GM19467 (cell line): ENCODE measurements around the gene HES7.
"Not testable (repeated sequence)": the region's sequence is repeated elsewhere in the genome, so short reads cannot be mapped to it uniquely, and the experiment has no call there.

ENCODE experiments used
- ATAC-seq: cut with Tn5 transposase; IDR thresholded peaks from one replicate; pipeline ENCODE4 v1.9.1; 2021; ENCODE audit warnings: mild to moderate bottlenecking, moderate library complexity; ENCODE audit not compliant: unreplicated experiment

Gene HES7

DNA sequence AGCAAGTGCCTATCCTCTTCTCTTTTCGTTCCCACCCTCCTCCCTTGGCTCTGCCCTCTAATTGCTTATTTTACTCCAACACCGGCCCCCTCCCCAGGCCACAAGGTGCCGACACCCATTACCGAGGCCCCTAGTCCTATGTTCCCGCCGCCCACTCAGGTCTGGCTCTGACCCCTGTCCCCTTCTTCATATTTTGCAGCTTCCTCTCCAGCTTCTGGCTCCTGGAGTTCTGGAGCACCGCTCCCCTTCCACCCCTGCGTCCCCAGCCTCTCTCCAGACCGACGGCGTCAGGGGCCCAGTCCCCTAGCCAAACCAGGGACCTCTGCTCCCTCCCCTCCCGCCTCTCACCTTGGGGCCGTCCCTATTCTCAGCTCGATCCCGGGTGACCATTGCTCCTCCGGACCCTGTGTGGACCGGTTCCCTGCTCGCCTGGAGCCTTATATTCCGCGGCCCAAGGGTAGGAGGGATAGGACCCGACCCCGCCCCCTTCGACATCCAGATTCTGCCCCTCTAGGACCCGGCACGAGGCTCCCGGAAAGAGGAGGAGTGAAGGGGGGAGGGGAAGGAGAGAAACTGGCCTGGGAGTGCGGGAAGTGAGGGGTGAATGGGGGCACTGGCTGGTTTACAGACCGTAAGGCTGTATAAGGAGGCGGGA lies at the start of gene HES7:
Gene HES7 (minus strand): TSS at position 412 of the 655 bp plus-strand sequence. CDS start 22 bp downstream, at position 390.
- ATAC-seq, result no peak

DNA sequence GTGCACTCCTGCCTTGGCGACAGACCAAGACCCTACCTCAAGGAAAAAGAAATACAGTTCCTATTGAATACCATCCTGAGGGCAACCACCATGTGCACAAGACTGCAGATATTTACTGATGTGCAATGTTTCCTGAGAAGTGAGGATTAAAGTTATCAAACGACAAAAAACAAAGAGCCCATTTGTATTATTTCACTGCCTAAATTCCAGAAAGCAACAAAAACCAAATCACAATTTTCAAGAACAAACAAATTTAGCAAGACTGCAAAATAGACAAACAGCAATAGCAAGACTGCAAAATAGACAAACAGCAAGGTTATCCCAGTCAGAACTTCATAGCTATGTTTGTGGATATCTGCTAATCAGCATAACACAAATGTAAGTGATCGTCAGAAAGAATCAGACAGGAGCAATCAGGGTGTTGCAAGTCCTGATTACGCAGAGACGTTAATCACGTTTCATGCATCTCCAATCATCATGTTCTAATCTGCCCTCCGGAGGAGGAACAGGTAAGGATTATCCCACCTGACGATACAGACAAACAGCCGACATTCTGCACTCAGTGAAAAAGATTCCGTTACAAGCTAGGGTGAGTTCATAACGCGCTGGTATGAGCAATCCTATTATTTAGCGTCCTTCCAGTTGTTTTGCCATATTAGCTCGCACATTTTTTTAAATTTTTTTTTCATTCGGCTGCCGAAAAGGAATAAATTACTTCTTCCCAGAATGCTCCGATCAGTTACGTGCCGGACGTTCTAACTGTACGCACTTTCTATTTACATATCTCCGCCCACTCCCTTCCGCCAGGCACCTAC lies 49.4 kb upstream of the HES7 start:
- ATAC-seq, result peak; percentile 64

DNA sequence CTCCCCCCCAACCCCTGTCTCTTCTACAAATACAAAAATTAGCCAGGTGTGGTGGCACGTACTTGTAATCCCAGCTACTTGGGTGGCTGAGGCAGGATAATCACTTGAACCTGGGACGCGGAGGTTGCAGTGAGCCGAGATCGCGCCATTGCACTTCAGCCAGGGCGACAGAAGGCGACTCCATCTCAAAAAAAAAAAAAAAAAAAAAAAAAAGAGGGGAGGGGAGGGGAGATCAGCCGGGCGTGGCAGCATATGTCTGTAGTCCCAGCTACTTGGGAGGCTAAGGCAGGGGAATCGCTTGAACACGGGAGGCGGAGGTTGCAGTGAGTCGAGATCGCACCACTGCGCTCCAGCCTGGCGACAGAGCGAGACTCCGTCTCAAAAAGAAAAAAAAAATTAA lies 46.3 kb upstream of the HES7 start:
- not testable (repeated sequence) for ATAC-seq

DNA sequence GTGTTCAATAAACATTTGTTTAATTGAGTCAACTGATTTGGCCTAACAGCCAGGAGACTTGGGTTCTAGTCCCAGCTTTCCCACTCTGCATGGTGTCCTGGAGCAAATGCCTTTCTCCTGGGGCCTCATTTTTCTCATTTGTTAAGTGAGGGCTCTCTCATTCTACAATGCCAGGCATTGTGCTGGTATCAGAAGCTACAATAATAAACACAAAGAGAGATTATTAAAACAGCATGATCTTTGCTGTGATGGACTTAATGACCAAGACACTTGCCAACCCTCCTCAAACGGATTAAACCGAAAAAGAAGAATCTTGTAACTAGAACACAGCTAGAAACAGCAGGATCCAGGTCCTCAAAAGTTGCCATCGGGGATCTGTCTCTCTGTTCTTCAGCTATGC lies 43.6 kb upstream of the HES7 start:
- ATAC-seq, result no peak

DNA sequence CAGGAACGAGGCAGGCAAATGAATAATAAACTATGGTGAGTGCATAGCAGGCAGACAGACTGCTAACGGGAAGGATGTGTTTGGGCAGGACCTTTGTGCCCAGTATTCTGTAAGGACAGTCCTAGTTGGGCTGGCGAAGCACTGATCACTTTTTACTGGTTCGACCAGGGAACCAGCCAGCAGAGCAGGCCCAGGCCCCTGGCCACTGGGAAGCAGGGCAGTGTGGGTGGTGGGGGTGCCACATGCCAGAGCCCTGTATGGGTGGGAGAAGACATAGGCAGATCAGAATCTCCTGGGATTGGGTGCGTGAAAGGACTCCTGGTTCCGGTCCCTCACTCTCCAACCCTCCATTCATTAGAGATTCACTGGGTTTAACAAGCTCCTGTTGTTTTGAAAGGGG lies 42.8 kb upstream of the HES7 start:
- no peak for ATAC-seq

DNA sequence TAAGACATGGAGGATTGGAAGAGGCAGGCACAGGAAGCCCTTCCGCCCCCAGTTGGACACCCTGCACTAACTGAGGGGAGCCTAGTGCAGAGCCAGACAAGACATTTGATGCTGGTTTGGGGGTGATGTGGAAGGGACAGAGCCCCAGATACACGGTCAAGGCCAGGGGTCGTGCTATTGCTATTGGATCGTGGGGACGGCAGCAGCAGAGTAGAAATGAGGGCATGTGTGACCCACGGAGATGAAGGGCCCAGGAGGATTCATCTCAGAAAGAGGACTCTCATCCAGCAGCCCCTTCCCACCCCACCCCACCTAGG lies 40.9 kb upstream of the HES7 start:
- no peak for ATAC-seq

DNA sequence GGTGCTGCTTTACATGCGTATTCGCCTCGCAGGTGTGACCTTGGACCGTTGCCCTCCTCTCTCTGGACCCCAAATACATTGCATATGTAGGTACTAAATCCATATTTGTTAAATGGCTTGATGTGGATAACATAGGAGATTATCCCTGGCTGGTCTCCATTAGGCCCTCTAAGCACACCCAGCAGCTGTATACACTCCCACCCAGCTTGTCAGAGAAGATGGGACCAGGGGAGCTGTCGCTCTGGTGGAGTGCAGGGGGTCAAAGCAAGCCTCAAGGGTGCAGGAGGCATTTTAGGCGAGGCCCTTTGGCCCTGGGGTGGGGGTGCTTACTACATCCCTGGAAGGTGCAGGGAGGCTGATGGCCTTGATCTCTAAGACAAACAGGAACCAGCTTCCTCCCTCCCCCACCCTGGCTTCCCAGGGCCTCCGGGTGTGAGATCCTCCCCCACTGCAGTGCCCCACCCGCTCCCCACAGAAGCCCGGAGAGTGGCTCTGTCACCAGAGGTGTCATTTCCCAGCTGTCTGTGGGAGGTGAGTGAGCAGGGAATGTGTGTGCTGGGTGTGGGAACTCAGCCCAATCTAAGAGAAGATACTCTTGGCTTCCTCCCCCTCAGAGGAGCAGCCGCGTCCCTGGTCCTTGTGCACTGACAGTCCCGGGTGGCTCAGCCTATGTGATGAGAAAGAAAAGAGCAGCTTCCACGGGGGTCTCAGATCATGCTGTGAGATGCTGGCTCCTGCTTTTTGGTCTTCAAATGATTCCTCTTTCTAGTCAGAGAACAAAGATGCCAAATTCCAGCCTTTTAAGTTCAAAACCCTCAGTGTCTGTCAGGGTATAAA lies 40.3 kb upstream of the HES7 start:
- ATAC-seq, result no peak

DNA sequence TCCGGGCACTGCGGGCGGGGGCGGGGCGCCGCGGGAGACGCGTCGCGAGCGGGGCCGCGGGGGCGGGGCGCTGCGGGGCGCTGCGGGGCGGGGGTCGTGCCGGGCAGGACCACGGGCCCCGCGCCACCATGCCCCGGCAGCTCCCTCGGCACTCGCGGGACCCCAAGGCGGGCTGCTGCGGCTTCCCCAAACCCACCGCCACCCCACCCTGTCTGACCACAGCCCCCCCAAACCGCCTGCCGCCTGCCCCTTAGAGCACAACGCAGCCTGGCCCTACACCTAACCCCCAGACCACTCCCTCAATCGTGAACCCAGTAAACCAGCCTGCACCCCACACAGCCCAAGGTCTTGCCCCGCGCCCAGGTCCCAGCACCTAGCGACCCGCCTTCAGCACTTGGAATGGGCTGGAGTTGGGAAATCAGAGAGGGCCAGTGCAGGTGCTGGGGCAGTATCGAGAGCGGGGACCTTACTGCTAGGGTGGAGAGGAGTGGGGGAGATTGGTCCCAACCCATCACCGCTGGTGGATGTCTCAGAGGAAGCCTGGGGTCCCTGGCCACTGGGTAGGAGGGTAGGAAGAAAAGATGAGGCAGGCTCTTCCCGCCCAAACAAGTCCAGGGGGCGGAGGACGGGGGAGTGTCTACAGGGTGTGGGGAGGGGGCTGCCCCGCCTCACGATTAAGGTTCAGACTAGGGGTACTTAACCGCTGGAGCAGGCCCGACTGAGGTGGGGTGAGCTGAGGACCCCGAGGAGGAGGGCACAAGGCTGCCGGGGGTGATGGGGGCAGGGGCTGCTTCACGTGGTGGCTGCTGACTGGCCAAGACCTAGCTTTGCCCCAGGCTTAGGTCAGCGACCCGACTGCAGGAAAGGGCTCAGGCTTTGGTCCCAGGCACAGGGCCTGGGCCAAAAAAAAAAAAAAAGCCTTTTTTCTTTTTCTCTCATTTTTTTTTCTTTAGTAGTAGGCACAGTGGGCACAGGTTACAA lies 39.4 kb upstream of the HES7 start:
- no peak for ATAC-seq

DNA sequence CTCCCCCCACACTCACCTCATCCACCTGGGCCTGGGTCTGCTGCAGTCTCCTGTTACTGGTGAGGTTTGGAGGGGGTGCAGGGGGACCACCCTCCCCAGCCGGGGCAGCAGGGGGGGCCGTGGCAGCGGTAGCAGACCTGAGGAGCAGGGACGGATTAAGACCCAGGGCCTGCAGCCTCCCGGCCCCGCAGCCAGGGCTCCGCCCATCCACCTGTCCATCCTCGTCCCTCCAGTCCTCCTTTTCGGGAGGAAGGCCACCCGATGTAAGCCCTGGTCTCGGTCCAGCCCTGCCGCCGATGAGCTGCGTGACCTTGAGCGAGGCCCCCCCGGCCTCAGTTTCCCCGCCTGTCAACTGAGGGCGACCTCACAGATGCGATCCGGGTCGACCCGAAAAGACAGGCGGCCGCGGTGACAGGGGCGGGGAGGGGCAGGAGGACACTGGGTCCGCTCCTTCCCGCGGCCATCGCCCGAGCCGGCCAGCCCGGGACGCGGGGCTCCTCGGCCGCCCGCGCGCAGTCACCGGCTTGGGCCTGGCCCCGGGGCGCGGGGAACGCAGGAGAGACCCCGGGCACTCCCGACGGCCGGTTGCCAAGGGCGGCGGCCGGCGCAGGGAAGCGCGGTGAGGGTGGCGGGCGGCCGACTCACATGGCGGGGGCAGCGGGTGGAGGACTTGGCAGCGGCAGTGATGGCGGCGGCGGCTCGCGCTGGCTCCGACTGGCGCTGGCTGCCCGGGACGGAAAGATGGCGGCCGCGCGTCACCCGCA lies 38.5 kb upstream of the HES7 start, which contains the start of gene VAMP2:
Gene VAMP2 (minus strand): TSS at position 716 of the 764 bp plus-strand sequence. CDS start 69 bp downstream, at position 647.
- ATAC-seq, result no peak

DNA sequence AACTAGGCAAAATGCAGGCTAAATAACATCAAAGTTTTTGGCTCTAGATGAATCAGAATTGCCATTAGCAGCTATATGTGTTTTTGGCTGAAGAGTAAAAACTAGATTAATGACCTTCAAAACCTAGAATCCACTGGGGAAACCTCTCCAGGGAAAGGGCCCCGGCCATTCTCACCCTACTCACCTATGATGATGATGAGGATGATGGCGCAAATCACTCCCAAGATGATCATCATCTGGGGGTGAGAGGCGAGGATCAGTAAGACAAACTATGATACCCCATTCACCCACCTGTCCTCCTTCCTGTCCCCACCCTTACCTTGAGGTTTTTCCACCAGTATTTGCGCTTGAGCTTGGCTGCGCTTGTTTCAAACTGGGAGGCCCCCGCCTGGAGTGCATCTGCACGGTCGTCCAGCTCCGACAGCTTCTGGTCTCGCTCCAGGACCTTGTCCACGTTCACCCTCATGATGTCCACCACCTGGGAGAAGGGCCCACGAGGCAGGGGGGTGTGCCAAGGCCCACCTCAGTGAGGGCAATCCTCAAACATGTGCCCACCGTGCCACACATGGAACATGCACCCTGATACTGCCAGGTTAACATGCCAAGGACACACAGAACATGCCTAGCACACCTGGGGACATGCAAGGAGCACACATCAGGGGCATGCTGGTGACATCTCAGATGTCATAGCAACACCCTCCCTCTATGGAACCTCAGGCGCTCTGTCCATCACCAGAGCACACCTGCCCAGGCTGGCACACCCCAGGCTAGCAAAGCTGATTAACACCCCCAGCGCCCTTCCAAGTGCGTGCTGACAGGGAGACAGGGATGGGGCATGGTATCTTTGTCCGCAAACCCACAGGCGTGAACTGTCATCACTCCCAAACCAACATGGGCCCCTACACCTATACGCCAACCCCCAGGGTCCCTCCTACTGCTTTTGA lies 37.7 kb upstream of the HES7 start:
- no peak for ATAC-seq

DNA sequence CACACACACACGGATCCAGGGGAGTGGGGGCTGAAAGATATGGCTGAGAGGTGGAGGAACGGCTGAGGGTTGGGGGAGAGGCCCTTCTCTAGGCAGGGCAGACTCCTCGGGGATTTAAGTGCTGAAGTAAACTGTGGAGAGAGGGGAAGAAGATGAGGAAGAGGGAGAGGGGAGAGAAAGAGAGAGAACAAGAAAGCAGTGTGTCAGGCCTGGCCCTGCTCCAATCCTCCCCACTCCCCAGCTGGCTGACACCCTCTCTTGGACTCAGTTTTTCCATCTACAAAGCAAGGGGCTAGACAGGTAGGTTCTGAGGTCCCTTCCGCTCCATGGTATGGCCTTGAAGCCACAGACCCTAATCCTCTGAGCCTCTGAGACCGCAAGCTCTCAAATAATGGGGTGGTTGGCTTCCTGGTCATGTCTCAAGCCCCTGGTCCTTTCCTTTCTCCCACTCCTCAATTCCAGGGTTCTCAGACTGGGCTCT lies 36.9 kb upstream of the HES7 start:
- ATAC-seq, result no peak

DNA sequence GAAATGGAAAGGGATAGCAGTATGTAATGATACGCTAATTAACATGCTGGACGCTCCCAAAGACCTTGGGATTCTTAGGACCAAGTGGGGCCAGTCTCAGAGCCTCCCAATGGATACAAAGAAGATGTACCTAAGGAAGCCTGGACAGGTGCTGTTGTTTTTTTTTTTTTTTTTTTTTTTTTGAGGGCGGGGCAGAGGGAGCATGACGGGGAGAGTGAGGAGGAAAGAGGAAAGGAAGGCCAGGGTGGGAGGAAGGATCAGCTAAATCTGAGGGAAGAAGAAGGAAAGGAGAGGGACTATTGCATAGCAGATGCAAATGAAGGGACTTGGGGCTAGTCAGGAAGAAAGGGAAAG lies 36.3 kb upstream of the HES7 start:
- no peak for ATAC-seq

DNA sequence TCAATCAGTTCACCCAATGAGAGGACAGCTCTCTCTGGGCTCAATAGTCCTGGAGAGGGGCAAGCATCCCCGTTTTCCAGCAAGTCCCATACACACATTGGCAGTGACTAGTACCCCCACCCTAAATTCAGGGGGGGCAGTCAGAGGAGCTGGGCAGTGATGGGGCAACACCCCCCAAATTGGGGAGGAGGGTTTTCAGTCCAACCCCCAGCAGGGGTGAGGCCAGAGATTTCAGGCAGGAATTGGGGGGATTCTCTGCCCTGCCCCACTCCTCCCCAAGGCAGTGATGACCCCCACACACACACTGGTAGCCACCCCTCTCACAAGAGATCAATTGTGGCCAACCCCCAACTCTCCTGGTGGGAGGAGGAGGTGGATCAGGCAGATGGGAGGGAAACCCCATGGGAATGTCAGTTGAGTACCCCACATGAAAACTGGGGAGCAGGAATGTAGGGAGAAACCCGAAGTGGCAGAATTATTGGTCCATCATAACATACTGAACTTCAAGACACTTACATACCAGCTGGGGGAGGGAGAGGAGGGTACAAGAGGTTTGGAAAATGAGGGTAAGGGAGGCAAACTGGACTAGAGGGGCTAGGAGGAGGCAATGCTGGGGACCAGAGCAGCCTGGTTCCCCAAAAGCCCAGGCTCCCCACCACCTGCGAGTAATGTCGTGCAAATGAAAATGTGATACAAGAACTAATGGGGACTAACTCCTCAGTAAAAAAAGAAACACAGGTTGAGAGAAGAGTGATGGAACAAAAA lies 35.7 kb upstream of the HES7 start:
- ATAC-seq, result no peak

DNA sequence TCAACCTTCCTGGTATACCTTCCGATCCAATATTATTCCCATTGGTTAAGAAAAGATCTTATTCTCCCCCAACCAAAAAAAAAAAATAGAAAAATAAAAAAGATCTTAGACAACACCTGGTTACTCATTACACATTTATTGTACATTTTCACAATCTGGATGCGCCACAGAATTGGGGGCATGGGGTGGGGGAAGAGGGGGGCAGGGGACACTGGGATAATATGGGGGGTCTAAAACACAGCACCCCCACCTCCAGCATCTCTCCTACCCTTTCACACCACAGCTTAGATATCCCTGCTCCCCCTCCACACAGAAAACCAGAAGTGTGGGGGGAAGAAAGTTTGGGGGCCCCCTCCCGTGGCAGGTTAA lies 35.1 kb upstream of the HES7 start:
- no peak for ATAC-seq

DNA sequence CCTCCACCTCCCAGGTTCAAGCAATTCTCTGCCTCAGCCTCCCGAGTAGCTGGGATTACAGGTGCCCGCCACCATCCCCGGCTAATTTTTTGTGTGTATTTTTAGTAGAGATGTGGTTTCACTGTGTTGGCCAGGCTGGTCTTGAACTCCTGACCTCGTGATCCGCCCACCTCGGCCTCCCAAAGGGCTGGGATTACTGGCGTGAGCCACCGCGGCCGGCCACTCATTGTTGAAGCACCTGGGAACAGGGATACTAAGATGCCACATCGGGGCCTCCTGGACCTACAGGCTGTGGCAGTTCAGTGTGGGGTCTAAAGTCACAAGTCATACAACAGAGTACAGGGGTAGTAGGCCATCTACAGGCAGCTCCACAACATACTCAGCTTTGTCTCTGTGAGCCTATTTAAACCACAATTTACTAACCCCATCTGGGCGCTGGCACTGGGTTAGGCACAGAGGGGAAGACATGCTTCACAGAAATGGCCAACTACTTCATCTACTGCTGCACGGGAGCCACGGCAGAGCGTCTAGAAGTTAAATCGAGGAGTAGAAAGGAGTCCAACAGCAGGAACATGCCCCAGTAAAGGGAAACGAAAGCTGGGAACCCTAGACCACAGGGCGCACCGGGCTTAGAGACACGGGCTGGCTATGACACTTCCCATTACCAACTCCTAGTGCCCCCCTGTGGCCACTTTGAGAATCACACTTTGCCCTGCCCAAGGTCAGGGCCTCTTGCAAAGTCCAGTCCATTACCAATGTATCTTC lies 34.5 kb upstream of the HES7 start:
- no peak for ATAC-seq

DNA sequence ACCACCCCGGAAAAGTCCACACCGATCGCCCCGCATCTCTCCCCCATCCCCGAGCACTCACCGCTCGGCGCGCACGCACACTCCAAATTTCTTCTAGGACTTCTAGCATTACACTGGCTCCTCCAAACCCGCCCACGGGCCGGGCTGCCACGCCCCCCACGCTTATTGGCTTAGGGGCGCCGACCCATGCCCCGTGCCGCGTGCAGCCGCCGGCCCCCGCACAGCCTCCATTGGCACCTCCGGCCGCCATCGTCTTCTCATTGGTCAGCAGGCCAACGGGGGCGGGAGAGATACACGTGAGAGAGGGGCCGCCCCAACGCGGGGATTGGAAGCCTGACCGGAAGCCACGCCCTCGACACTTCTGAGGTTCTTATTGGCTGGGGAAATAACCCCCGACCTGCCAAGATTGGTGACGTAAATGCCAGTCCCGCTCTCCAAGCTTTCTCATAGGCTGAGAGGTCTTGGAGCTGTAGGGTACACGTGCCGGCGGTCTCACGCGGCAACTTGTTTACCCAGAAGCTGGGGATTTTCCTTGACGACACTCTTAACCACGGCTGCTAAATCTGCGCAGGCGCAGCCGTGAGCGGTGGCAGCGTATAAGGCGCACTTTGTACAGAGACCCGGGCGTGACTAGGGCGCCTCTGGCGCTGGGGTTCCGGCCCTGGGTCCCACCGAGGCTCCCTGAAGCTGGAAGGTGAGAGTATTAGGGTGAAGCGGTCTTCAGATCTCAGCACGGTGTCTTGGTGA lies 32.5 kb upstream of the HES7 start:
- ATAC-seq, result peak; percentile 68

DNA sequence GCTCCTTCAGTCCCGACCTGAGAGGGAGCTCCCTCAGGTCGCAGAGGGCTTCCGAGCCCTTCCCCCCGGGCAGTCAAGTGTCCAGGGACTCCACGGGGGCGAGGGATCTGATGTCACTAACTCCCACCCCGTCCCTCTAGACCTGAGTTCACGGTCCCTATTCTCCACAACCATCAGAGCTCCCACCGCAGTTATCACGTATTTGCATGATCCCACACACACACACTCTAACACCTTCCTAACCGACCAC lies 32.0 kb upstream of the HES7 start:
- ATAC-seq, result no peak
